Activated CD8-positive, alpha-beta memory T cell treated with anti-CD3 and anti-CD28 coated beads for 1 hour (primary cell): Measurements from ENCODE around the gene TAS2R41.
"Not testable (repeated sequence)": the region's sequence is repeated elsewhere in the genome, so short reads cannot be mapped to it uniquely, and the experiment has no call there.

Experiments used
- DNase-seq, 2 donors: peaks; one replicate each; pipeline ENCODE4 v3.0.0-alpha.2; 2020; ENCODE audit warnings: low read depth in 1 of 2; ENCODE audit errors: extremely low read depth in 1 of 2

TAS2R41 gene

GRCh38 chr7:143514995-143515735 lies 37.5 kb downstream of the TAS2R41 start:
- DNase-seq, result no peak

- no peak for DNase-seq
Observed at GRCh38 chr7:143516981-143517380, 39.3 kb downstream of the TAS2R41 start.

- DNase-seq, result no peak
Observed at GRCh38 chr7:143518521-143518920, 40.8 kb downstream of the TAS2R41 start.

- no peak for DNase-seq
Observed at GRCh38 chr7:143518941-143519340, 41.3 kb downstream of the TAS2R41 start.

DNA sequence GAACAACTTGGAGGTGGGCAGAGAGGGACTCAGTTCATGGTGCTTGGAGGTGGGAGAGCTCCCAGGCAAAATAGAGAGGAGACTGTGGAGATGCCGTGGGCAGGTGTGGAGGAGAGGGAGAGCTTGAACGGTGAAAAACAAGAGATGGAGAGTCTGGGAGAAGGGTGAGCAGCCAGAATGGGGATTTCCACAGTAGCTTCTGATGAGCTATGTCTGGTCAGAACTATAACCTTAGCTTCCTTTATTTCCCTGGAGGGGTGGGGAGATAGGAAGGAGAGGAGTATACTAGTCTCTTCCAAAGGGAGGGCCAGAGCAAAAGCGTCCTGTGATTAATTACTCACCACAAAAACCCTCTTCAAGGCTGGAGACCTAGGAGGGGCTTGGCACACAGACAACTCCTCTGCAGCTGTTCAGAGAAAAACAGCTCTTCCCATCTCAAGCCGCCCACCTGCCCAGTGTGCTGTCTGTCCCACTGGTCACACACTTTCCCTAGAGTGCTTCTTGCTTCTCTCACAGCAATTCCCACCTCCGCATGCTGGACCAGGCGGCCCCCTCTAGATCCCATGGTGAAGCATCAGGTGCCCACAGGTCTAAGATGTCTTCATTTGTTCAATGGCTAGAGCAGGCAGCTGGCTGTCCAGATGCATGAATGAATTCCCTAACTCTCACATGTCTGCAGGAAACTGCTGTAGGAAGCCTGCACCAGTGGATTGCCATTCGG lies 41.9 kb downstream of the TAS2R41 start:
- no peak for DNase-seq

DNA sequence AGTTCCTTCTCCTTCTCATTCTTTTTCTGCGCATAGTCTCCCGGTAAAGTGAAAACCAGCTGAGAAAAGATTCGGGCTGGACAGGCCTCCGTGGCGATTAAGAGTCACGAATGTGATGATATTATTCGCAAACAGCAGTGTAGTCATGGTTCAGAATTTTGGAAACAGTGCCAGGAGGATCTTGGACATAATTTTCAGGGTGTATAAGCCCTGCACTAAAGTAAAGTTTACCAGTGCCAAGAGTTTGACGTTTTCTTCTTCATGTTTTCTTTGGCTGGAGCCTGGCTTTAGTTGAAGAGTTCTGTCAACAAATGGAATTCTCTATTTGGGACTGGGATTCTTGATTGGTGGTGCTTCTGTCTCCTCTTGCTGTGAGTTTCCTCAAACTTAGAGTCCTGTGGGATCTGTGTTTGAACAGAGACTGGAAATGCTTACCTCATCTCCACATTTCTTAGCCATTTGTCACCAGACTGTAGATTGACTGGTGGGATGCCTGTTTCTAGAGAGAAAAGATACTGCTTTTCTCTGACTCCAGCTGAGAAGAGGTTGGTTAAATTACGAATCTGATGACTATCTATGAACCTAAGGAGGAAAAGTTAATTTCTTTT lies 44.7 kb downstream of the TAS2R41 start:
- not testable (repeated sequence) for DNase-seq
